NT2/D1 (cell line): ENCODE data around the gene NACC2.

Experiments used
- SUZ12 ChIP-seq: IDR thresholded peaks from 2 replicates; pipeline ENCODE4 v1.6.1; 2011; ENCODE audit not compliant: insufficient read length, insufficient read depth; ENCODE audit errors: extremely low read depth
- YY1 ChIP-seq: IDR thresholded peaks from 2 replicates; pipeline ENCODE4 v1.6.1; 2011; ENCODE audit not compliant: insufficient read length, insufficient read depth
- ZNF274 ChIP-seq: IDR thresholded peaks from 2 replicates; pipeline ENCODE4 v1.6.1; 2011; ENCODE audit warnings: mild to moderate bottlenecking, low read depth, low read length

- TF ChIP-seq ZNF274 (no peak), SUZ12 (no peak), YY1 (no peak)
Measured at GRCh38 chr9:136004712-136005111, 90.4 kb downstream of the NACC2 start.
